HEK293 (cell line): ENCODE data around the gene CCDC181.

Experiments used
- CTCF ChIA-PET: fragments of 350-600 bp; formaldehyde crosslinking; extraction: SDS; loops from one replicate; lab custom pipeline; 2021; ENCODE audit warnings: antibody characterized with exemption; lab: Yijun Ruan, JAX
- POLR2A ChIA-PET: fragments of 300-600 bp; formaldehyde crosslinking; extraction: SDS; loops from one replicate; lab custom pipeline; 2020; ENCODE audit warnings: antibody characterized with exemption, inconsistent platforms; lab: Yijun Ruan, JAX
- H3K27ac ChIP-seq: fragments of 200-500 bp; sonication (Bioruptor generic); 2 replicates; pipeline ENCODE4 v1.5.1; 2014; ENCODE audit warnings: low read depth, low read length, control low read depth, inconsistent platforms; ENCODE audit errors: extremely low read depth
- H3K36me3 ChIP-seq, 2 experiments: fragments of 200-500 bp in 1 of 2; sonication (Bioruptor generic) in 1 of 2; 1 replicate in 1 of 2; 2 replicates in 1 of 2; pipeline ENCODE4 v1.5.1; 2014 to 2017; ENCODE audit warnings: inconsistent platforms in 2 of 2, low read length in 2 of 2; ENCODE audit not compliant: control insufficient read depth in 2 of 2, insufficient read depth in 1 of 2
- H3K4me1 ChIP-seq: fragments of 200-500 bp; sonication (Bioruptor generic); 2 replicates; pipeline ENCODE4 v1.5.1; 2014; ENCODE audit warnings: mild to moderate bottlenecking, low read length, inconsistent platforms; ENCODE audit not compliant: control insufficient read depth, insufficient read depth
- H3K4me3 ChIP-seq: 2 replicates; pipeline ENCODE4 v1.5.1; 2011; ENCODE audit warnings: low read depth, mild to moderate bottlenecking, control low read depth, low read length, moderate library complexity
- H3K9me3 ChIP-seq: fragments of 200-500 bp; sonication (Bioruptor generic); 2 replicates; pipeline ENCODE4 v1.5.1; 2014; ENCODE audit warnings: low read depth, low read length, inconsistent platforms; ENCODE audit not compliant: control insufficient read depth, insufficient read depth
- EGR2 ChIP-seq: fragments of 450-650 bp; formaldehyde crosslinking; IDR thresholded peaks from 2 replicates; pipeline ENCODE4 v1.5.1; 2016; ENCODE audit warnings: low read depth, missing biosample characterization, missing genetic modification characterization
- GFI1B ChIP-seq: fragments of 450-650 bp; formaldehyde crosslinking; IDR thresholded peaks from 2 replicates; pipeline ENCODE4 v1.5.1; 2016; ENCODE audit warnings: missing biosample characterization, missing genetic modification characterization
- GLIS1 ChIP-seq: fragments of 450-650 bp; formaldehyde crosslinking; IDR thresholded peaks from 2 replicates; pipeline ENCODE4 v1.5.1; 2016; ENCODE audit warnings: missing biosample characterization, missing genetic modification characterization
- SP2 ChIP-seq: fragments of 450-650 bp; formaldehyde crosslinking; IDR thresholded peaks from 2 replicates; pipeline ENCODE4 v1.5.1; 2016; ENCODE audit warnings: missing biosample characterization, missing genetic modification characterization
- ZBTB21 ChIP-seq: fragments of 450-650 bp; formaldehyde crosslinking; IDR thresholded peaks from 2 replicates; pipeline ENCODE4 v1.5.1; 2017; ENCODE audit warnings: missing biosample characterization, missing genetic modification characterization
- ZFP3 ChIP-seq: fragments of 450-650 bp; formaldehyde crosslinking; IDR thresholded peaks from 2 replicates; pipeline ENCODE4 v1.5.1; 2016; ENCODE audit warnings: low read depth, missing biosample characterization, missing genetic modification characterization
- ZNF121 ChIP-seq: fragments of 450-650 bp; formaldehyde crosslinking; IDR thresholded peaks from 2 replicates; pipeline ENCODE4 v1.5.1; 2016; ENCODE audit warnings: missing biosample characterization, missing genetic modification characterization
- ZNF146 ChIP-seq: fragments of 450-650 bp; formaldehyde crosslinking; IDR thresholded peaks from 2 replicates; pipeline ENCODE4 v1.5.1; 2016; ENCODE audit warnings: missing biosample characterization, missing genetic modification characterization
- ZNF175 ChIP-seq: fragments of 450-650 bp; formaldehyde crosslinking; IDR thresholded peaks from 2 replicates; pipeline ENCODE4 v1.5.1; 2016; ENCODE audit warnings: missing biosample characterization, missing genetic modification characterization
- ZNF202 ChIP-seq: fragments of 450-650 bp; formaldehyde crosslinking; IDR thresholded peaks from 2 replicates; pipeline ENCODE4 v1.5.1; 2016; ENCODE audit warnings: missing biosample characterization, missing genetic modification characterization, borderline replicate concordance
- ZNF239 ChIP-seq: fragments of 450-650 bp; formaldehyde crosslinking; IDR thresholded peaks from 2 replicates; pipeline ENCODE4 v1.5.1; 2016; ENCODE audit warnings: missing biosample characterization, missing genetic modification characterization
- ZNF266 ChIP-seq: fragments of 450-650 bp; formaldehyde crosslinking; IDR thresholded peaks from 2 replicates; pipeline ENCODE4 v1.5.1; 2016; ENCODE audit warnings: missing biosample characterization, missing genetic modification characterization, low read depth
- ZNF354C ChIP-seq: fragments of 450-650 bp; formaldehyde crosslinking; IDR thresholded peaks from 2 replicates; pipeline ENCODE4 v1.5.1; 2016; ENCODE audit warnings: missing biosample characterization, missing genetic modification characterization, low read depth, borderline replicate concordance
- ZNF514 ChIP-seq: fragments of 450-650 bp; formaldehyde crosslinking; IDR thresholded peaks from 2 replicates; pipeline ENCODE4 v1.5.1; 2016; ENCODE audit warnings: missing biosample characterization, missing genetic modification characterization
- ZNF626 ChIP-seq: fragments of 450-650 bp; sonication (Bioruptor Pico); formaldehyde crosslinking; IDR thresholded peaks from 2 replicates; pipeline ENCODE4 v1.5.1; 2018; ENCODE audit warnings: missing biosample characterization, missing genetic modification characterization, inconsistent platforms
- ZNF776 ChIP-seq: fragments of 450-650 bp; formaldehyde crosslinking; IDR thresholded peaks from 2 replicates; pipeline ENCODE4 v1.5.0; 2017; ENCODE audit warnings: missing biosample characterization, missing genetic modification characterization, borderline replicate concordance
- ZNF837 ChIP-seq: fragments of 450-650 bp; formaldehyde crosslinking; IDR thresholded peaks from 2 replicates; pipeline ENCODE4 v1.5.1; 2016; ENCODE audit warnings: missing biosample characterization, missing genetic modification characterization
- TF ChIP-seq, protein P1 (sequence below): fragments of 450-650 bp; formaldehyde crosslinking; IDR thresholded peaks from 2 replicates; pipeline ENCODE4 v1.5.1; 2016; ENCODE audit warnings: missing biosample characterization, missing genetic modification characterization
- TF ChIP-seq, protein P2 (sequence below): fragments of 450-650 bp; formaldehyde crosslinking; IDR thresholded peaks from 2 replicates; pipeline ENCODE4 v1.5.1; 2016; ENCODE audit warnings: missing biosample characterization, missing genetic modification characterization
- TF ChIP-seq, protein P3 (sequence below): fragments of 450-650 bp; formaldehyde crosslinking; IDR thresholded peaks from 2 replicates; pipeline ENCODE4 v1.5.1; 2016; ENCODE audit warnings: missing biosample characterization, missing genetic modification characterization, borderline replicate concordance
- TF ChIP-seq, protein P4 (sequence below): fragments of 450-650 bp; formaldehyde crosslinking; IDR thresholded peaks from 2 replicates; pipeline ENCODE4 v1.5.1; 2017; ENCODE audit warnings: missing biosample characterization, mild to moderate bottlenecking, missing genetic modification characterization, moderate library complexity
- TF ChIP-seq, protein P5 (sequence below): fragments of 450-650 bp; formaldehyde crosslinking; IDR thresholded peaks from 2 replicates; pipeline ENCODE4; 2016; ENCODE audit warnings: missing biosample characterization, missing genetic modification characterization

The CCDC181 gene

DNA sequence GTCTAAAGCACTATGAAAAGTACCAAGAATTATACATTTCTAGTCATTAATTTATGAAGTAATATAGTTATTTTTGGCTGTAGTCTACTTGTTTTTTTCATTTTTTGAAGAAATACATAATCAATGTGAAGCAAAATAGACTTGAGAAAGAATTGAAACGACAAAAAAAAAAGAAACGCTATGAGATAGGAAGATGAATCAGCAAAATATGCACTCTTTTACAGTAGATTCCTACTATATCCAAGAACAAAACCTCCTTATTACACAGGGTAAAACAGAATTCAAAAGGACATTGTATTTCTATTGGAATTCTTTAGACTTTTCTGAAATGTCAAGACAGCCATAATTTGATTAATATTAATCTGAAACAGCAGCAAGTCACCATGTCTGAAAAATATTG is 25.6 kb upstream of the CCDC181 start:
- POLR2A ChIA-PET: no interaction called here
- CTCF ChIA-PET: no interaction called here
- Histone ChIP-seq H3K36me3 (no peaks in the 10 kb centered on the region), H3K4me1 (no peaks in the 10 kb centered on the region)
- TF ChIP-seq ZNF121: no peak
- TF ChIP-seq, protein P1, sequence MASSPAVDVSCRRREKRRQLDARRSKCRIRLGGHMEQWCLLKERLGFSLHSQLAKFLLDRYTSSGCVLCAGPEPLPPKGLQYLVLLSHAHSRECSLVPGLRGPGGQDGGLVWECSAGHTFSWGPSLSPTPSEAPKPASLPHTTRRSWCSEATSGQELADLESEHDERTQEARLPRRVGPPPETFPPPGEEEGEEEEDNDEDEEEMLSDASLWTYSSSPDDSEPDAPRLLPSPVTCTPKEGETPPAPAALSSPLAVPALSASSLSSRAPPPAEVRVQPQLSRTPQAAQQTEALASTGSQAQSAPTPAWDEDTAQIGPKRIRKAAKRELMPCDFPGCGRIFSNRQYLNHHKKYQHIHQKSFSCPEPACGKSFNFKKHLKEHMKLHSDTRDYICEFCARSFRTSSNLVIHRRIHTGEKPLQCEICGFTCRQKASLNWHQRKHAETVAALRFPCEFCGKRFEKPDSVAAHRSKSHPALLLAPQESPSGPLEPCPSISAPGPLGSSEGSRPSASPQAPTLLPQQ (tag by site-specific recombination): no peak
- TF ChIP-seq ZNF175: no peak
- TF ChIP-seq EGR2 (tag by site-specific recombination): no peak
- no peak for TF ChIP-seq ZFP3 (tag by site-specific recombination)
- no peak for TF ChIP-seq ZNF354C (tag by site-specific recombination)
- TF ChIP-seq ZNF514: no peak
- no peak for TF ChIP-seq GFI1B (tag by site-specific recombination)
- TF ChIP-seq ZNF202 (tag by site-specific recombination): no peak
- no peak for TF ChIP-seq ZNF837
- TF ChIP-seq, all 188 proteins: peak for 0
- no peaks in the 10 kb centered on the region for H3K9me3 ChIP-seq
- no peak overlapping the region for H3K27ac ChIP-seq
- H3K4me3 ChIP-seq: no peak overlapping the region

DNA sequence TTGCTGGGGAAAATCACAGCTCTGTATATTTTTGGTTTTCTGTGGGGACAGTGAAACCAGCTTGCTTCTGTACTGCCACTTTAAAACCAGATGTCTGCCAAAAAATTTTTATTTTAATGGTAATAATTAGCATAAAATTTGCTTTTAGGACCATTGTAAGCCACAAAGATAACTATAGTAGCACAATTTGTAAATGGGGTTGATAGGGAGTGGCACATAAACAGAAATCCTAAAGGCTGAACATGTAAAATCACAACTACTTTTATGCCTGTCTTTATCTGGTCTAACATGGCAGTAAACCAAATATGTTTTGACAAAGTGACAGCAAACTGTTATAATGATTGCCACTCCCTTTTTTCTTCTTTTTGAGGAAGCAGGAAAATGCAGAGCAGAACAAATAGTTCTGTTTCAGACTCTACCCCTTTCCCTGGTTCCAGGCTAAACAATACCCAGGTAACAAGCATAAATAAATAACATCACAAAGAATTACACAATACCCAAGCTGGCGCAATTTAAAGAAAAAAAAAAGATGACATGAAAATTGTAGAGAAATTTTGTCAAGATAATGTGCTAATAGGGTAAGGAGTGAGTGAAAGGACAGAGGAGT is 24.0 kb upstream of the CCDC181 start:
- Histone ChIP-seq H3K4me3 (no peak overlapping the region), H3K36me3 (no peaks in the 10 kb centered on the region), H3K4me1 (no peaks in the 10 kb centered on the region), H3K9me3 (no peaks in the 10 kb centered on the region), H3K27ac (no peak overlapping the region)
- ChIA-PET CTCF (interaction anchor here (0.6 kb wide), 1 partner anchor 302 kb away, joined by 3 read pairs; no protein-coding TSS in a partner anchor), POLR2A (no interaction called here)
- TF ChIP-seq, protein P2, sequence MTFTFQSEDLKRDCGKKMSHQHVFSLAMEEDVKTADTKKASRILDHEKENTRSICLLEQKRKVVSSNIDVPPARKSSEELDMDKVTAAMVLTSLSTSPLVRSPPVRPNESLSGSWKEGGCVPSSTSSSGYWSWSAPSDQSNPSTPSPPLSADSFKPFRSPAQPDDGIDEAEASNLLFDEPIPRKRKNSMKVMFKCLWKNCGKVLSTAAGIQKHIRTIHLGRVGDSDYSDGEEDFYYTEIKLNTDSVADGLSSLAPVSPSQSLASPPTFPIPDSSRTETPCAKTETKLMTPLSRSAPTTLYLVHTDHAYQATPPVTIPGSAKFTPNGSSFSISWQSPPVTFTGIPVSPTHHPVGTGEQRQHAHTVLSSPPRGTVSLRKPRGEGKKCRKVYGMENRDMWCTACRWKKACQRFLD: no peak
- TF ChIP-seq, protein P3, sequence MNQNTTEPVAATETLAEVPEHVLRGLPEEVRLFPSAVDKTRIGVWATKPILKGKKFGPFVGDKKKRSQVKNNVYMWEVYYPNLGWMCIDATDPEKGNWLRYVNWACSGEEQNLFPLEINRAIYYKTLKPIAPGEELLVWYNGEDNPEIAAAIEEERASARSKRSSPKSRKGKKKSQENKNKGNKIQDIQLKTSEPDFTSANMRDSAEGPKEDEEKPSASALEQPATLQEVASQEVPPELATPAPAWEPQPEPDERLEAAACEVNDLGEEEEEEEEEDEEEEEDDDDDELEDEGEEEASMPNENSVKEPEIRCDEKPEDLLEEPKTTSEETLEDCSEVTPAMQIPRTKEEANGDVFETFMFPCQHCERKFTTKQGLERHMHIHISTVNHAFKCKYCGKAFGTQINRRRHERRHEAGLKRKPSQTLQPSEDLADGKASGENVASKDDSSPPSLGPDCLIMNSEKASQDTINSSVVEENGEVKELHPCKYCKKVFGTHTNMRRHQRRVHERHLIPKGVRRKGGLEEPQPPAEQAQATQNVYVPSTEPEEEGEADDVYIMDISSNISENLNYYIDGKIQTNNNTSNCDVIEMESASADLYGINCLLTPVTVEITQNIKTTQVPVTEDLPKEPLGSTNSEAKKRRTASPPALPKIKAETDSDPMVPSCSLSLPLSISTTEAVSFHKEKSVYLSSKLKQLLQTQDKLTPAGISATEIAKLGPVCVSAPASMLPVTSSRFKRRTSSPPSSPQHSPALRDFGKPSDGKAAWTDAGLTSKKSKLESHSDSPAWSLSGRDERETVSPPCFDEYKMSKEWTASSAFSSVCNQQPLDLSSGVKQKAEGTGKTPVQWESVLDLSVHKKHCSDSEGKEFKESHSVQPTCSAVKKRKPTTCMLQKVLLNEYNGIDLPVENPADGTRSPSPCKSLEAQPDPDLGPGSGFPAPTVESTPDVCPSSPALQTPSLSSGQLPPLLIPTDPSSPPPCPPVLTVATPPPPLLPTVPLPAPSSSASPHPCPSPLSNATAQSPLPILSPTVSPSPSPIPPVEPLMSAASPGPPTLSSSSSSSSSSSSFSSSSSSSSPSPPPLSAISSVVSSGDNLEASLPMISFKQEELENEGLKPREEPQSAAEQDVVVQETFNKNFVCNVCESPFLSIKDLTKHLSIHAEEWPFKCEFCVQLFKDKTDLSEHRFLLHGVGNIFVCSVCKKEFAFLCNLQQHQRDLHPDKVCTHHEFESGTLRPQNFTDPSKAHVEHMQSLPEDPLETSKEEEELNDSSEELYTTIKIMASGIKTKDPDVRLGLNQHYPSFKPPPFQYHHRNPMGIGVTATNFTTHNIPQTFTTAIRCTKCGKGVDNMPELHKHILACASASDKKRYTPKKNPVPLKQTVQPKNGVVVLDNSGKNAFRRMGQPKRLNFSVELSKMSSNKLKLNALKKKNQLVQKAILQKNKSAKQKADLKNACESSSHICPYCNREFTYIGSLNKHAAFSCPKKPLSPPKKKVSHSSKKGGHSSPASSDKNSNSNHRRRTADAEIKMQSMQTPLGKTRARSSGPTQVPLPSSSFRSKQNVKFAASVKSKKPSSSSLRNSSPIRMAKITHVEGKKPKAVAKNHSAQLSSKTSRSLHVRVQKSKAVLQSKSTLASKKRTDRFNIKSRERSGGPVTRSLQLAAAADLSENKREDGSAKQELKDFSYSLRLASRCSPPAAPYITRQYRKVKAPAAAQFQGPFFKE (tag by site-specific recombination): no peak
- TF ChIP-seq ZNF146 (tag by site-specific recombination): no peak
- TF ChIP-seq, protein P1 (tag by site-specific recombination): no peak
- TF ChIP-seq ZNF202 (tag by site-specific recombination): no peak
- no peak for TF ChIP-seq ZBTB21 (tag by site-specific recombination)
- TF ChIP-seq, protein P4, sequence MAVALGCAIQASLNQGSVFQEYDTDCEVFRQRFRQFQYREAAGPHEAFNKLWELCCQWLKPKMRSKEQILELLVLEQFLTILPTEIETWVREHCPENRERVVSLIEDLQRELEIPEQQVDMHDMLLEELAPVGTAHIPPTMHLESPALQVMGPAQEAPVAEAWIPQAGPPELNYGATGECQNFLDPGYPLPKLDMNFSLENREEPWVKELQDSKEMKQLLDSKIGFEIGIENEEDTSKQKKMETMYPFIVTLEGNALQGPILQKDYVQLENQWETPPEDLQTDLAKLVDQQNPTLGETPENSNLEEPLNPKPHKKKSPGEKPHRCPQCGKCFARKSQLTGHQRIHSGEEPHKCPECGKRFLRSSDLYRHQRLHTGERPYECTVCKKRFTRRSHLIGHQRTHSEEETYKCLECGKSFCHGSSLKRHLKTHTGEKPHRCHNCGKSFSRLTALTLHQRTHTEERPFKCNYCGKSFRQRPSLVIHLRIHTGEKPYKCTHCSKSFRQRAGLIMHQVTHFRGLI: no peak
- no peak for TF ChIP-seq ZNF626 (tag by site-specific recombination)
- TF ChIP-seq, protein P5, sequence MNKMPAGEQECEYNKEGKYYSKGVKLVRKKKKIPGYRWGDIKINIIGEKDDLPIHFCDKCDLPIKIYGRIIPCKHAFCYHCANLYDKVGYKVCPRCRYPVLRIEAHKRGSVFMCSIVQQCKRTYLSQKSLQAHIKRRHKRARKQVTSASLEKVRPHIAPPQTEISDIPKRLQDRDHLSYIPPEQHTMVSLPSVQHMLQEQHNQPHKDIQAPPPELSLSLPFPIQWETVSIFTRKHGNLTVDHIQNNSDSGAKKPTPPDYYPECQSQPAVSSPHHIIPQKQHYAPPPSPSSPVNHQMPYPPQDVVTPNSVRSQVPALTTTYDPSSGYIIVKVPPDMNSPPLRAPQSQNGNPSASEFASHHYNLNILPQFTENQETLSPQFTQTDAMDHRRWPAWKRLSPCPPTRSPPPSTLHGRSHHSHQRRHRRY (tag by site-specific recombination): no peak
- TF ChIP-seq ZNF776 (tag by site-specific recombination): no peak
- no peak for TF ChIP-seq GLIS1 (tag by site-specific recombination)
- no peak for TF ChIP-seq ZNF239 (tag by site-specific recombination)
- no peak for TF ChIP-seq SP2 (tag by site-specific recombination)
- TF ChIP-seq ZNF266: no peak
